Esophagus muscularis mucosa (tissue), 4 donors: ENCODE results near the gene SPI1. TPM values are rescaled to one million over a fixed set of nuclear protein-coding genes. Genes with fewer than 3 reads are reported as not detected.

Experiments
- DNase-seq: peaks from one replicate; pipeline ENCODE4 v3.0.0-alpha.2; 2017; ENCODE audit errors: extremely low spot score
- H3K27ac ChIP-seq, 4 donors: fragments of 200-600 bp; sonication (generic); replicated peaks in 1 of 4; 1 replicate in 3 of 4; 2 replicates in 1 of 4; pipeline ENCODE4 v1.5.1; 2016 to 2019; ENCODE audit warnings: mild to moderate bottlenecking in 1 of 4
- H3K27me3 ChIP-seq, 4 donors: fragments of 200-600 bp; sonication (generic); one replicate each; pipeline versions ENCODE4 v1.5.1 to v1.6.0; 2016 to 2019
- H3K36me3 ChIP-seq, 4 donors: fragments of 200-600 bp; sonication (generic); one replicate each; pipeline ENCODE4 v1.5.1; 2016 to 2019
- H3K4me1 ChIP-seq, 4 donors: fragments of 200-600 bp; sonication (generic); one replicate each; pipeline ENCODE4 v1.5.1; 2016 to 2019
- H3K4me3 ChIP-seq, 4 donors: fragments of 200-600 bp; sonication (generic); 1 replicate in 2 of 4; 2 replicates in 2 of 4; pipeline ENCODE4 v1.5.1; 2016 to 2019; ENCODE audit warnings: mild to moderate bottlenecking in 4 of 4, moderate library complexity in 1 of 4
- H3K9me3 ChIP-seq, 4 donors: fragments of 200-600 bp; sonication (generic); 1 replicate in 3 of 4; 2 replicates in 1 of 4; pipeline ENCODE4 v1.5.1; 2016 to 2019
- CTCF ChIP-seq, 3 experiments: fragments of 200-600 bp in 2 of 3; fragments of 450-650 bp in 1 of 3; sonication (generic) in 2 of 3; IDR thresholded peaks; one replicate each; pipeline ENCODE4 v1.5.1; 2017 to 2019; ENCODE audit warnings: antibody characterized with exemption in 3 of 3, mild to moderate bottlenecking in 2 of 3, moderate library complexity in 1 of 3
- EP300 ChIP-seq: sonication (generic); formaldehyde crosslinking; IDR thresholded peaks from one replicate; pipeline ENCODE4 v1.6.1; 2017; ENCODE audit warnings: antibody characterized with exemption
- POLR2A ChIP-seq: fragments of 450-650 bp; IDR thresholded peaks from one replicate; pipeline ENCODE4 v1.6.1; 2017; ENCODE audit warnings: antibody characterized with exemption, moderate library complexity, mild to moderate bottlenecking, low read depth
- POLR2AphosphoS5 ChIP-seq, 2 donors: sonication (generic); formaldehyde crosslinking; IDR thresholded peaks; one replicate each; pipeline ENCODE4 v1.6.1; 2017; ENCODE audit warnings: antibody characterized with exemption in 2 of 2
- WGBS: methylation state at CpG from one replicate; pipeline ENCODE4 v1.1.5; 2018; 5-methylcytosine and 5-hydroxymethylcytosine counted together
- intact Hi-C: fragments of 100-400 bp; cut with DNase I; formaldehyde crosslinking; loops from one replicate; pipeline ENCODE4 v1.15.1; 2023
- total RNA-seq, 4 donors: library from RNA; depleted of rRNA; stranded (reverse); fragments of >200 nt; gene quantifications; one replicate each; pipeline versions ENCODE4 v1.1.0 to v1.2.1, GENCODE V29; 2016

Gene SPI1
- total RNA-seq, 4 donors from 2014 or later = 17.6 to 34.6 (median 20.5) TPM

DNA sequence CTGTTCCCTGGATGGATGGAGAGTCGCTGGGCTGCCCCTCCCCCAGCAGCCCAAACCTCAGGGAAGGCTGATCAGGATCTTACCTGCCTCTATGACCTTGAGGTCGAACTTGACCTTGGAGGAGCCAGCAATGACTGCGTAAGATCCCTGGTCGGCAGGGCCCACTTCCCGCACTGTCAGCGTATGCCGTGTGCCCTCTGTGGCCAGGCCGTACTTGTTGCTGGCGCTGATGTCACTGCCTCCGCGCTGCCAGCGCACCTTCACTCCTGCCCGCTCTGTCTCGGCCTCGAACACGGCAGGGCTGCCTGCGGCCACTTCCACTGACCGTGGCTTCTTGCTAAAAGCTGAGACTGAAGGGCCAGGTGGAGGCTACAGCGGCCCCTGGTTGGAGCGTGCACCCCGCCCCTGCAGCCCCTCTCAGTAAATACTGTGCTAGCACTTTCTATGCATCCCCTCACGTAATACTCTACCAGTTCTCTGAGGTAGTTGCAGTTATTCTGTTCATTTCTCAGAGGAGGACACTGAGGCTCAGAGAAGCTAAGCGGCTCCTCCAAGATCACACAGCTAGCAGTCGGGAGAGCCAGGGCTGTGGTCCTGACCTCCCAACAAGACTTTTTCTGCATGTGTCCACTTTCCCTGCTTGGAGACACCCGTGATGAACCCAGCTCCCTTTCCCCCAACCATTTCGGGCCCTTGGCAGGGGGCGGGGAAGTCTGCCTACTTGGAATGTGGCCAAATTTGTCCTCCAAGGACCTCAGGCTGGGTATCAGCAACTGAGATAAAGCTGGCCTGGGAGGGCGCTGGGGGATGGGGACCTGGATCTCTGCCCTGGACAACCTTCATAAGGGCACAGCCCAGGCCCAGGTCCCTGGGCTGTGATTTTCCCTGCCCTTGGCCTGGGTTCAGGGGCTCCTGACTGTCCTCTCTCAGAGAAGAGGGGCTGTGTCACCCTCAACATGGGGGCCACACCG is 26.9 kb downstream of the SPI1 start:
- Histone ChIP-seq H3K36me3 (peaks cover 0 to 47% (median 0%) of the 10 kb centered on the region in 4 donors), H3K4me3 (no peak overlapping the region), H3K27ac (no peak overlapping the region), H3K4me1 (peaks cover 7 to 18% (median 14%) of the 10 kb centered on the region in 4 donors), H3K27me3 (no peaks in the 10 kb centered on the region), H3K9me3 (no peaks in the 10 kb centered on the region)
- intact Hi-C loops = loop anchor here (10.0 kb wide), 2 partner anchors 77 to 467 kb away; partner anchors contain the start of gene MADD
- DNase-seq = no peak
- no peak for TF ChIP-seq EP300
- 87% methylated on average over 28 of the region's 29 CpGs for WGBS

DNA sequence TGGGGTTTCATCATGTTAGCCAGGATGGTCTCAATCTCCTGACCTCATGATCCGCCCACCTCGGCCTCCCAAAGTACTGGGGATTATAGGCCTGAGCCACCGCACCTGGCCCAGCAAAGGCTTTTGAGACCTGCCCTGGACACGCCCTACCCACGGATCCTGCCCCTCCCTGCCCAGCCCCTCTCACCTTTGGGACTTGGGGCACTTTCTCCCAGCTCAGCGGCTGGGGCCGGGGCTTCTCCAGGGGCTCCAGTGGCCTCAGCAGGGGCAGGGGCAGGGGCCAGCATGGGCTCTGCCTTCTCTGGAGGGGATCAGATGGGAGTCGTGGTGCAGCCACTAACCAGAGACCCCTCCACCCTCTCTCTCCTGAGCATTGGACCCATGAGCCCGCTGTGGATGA is 28.0 kb downstream of the SPI1 start:
- H3K4me3 ChIP-seq = no peak overlapping the region

GRCh38 chr11:47349521-47350095 is 28.7 kb downstream of the SPI1 start:
- no peak for DNase-seq
- H3K9me3 ChIP-seq = no peaks in the 10 kb centered on the region
- H3K4me1 ChIP-seq = peaks cover 2 to 6% (median 3%) of the 10 kb centered on the region in 4 donors
- no peak overlapping the region for H3K4me3 ChIP-seq
- intact Hi-C loops = loop anchor here (10.0 kb wide), 2 partner anchors 75 to 465 kb away; partner anchors contain the start of gene MADD
- H3K36me3 ChIP-seq = peaks cover 0 to 64% (median 0%) of the 10 kb centered on the region in 4 donors
- TF ChIP-seq EP300 (no peak), POLR2A (no peak), CTCF (IDR thresholded peaks at IDR 0.05) (no peak), POLR2AphosphoS5 (IDR thresholded peaks at IDR 0.05) (no peak)
- WGBS = 91% methylated on average over 19 of the region's 23 CpGs
- no peaks in the 10 kb centered on the region for H3K27me3 ChIP-seq
- no peak overlapping the region for H3K27ac ChIP-seq

More for the DNA sequence above, 28.0 kb downstream of the SPI1 start:
- H3K9me3 ChIP-seq = no peaks in the 10 kb centered on the region
- 84% methylated on average over 6 of the region's 9 CpGs for WGBS
- H3K4me1 ChIP-seq = peaks cover 8 to 11% (median 9%) of the 10 kb centered on the region in 4 donors
- peaks cover 0 to 59% (median 0%) of the 10 kb centered on the region in 4 donors for H3K36me3 ChIP-seq
- TF ChIP-seq POLR2AphosphoS5 (IDR thresholded peaks at IDR 0.05) (no peak), POLR2A (no peak), EP300 (no peak), CTCF (IDR thresholded peaks at IDR 0.05) (no peak)
- no peak for DNase-seq
- H3K27ac ChIP-seq = no peak overlapping the region
- H3K27me3 ChIP-seq = no peaks in the 10 kb centered on the region
- intact Hi-C loops = loop anchor here (10.0 kb wide), 2 partner anchors 76 to 466 kb away; partner anchors contain the start of gene MADD

GRCh38 chr11:47348859-47349258 is 29.5 kb downstream of the SPI1 start:
- intact Hi-C loops = no loop called here
- no peaks in the 10 kb centered on the region for H3K9me3 ChIP-seq
- peaks cover 0 to 4% (median 0%) of the 10 kb centered on the region in 4 donors for H3K4me1 ChIP-seq
- 72% methylated on average over 6 of the region's 8 CpGs for WGBS
- no peaks in the 10 kb centered on the region for H3K27me3 ChIP-seq
- no peak overlapping the region for H3K27ac ChIP-seq
- H3K4me3 ChIP-seq = no peak overlapping the region
- TF ChIP-seq CTCF (IDR thresholded peaks at IDR 0.05) (no peak), POLR2A (no peak), EP300 (no peak), POLR2AphosphoS5 (IDR thresholded peaks at IDR 0.05) (no peak)
- DNase-seq = no peak
- H3K36me3 ChIP-seq = peaks cover 0 to 71% (median 0%) of the 10 kb centered on the region in 4 donors
